Ecto neural progenitor cell (in vitro differentiated cells): ENCODE results near the gene FTO.

Experiments
- DNase-seq: peaks from one replicate; pipeline ENCODE4 v3.0.0-alpha.2; 2018; ENCODE audit warnings: low spot score

The FTO gene

DNA sequence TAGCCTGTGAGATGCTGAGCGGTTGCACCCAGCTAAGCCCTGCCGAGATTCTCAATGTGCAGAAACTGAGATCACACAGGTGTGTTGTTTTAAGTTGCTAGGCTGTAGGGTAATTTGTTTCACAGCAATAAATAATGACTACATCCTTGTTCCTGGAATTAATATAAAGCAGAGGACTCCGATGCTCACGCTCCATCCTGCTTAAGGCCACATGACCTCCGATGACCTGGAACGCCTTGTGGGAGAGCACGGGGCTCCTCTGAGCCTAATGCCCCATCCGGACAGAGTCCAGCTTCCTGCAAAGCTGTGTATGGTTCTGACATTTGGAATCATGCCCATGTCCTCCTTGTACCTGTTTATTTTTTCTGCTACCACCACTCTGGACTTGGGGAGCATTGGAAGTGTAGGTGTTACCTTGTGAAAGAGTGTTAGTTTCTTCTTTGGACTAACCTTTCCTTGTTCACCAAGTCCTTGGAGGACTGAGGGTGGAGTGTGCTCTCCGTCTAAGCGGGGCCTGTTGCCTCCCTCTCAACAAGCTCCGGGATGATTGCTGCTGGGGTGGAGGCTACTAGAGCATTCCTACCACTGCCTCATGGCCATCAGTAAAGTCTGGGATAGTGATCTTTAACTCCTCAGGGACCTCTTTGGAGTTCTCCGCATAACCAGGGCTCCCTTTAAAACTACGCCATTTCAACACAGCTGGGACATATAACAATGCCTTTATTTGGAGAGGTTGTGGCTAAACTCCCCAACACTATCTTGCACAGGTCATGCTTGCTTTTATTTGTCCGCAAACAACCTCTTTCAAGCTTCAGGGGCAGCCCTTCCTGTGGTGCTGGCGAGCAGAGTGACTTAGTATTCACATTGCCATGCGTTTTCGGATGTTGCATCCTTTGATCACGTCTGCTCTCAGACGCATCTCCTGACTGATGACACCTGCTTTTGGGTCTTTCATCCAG is 457.3 kb downstream of the FTO start:
- DNase-seq: peak; percentile 29

- DNase-seq: no peak
These were observed 459.4 kb downstream of the FTO start for GRCh38 chr16:54163197-54163843.

DNA sequence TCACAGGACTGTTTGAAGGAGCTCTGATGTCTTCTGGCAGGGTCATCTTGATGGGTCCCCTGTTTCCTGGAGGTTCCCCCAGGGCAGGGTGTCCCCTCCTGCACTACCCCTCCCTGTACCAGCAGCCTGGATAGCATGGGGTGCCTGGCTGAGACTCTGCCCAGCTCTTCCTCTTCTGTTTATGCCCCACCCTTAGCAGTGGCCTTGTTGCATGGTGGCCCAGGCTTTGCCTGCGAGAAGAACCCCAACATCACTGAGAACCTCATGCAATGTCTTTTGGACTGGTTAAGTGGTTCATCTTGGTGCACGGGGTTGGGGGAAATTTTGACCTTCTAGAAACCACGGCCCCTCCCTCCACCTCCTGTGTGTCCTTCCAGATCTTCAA is 460.8 kb downstream of the FTO start:
- DNase-seq: no peak

- no peak for DNase-seq
These were observed 461.4 kb downstream of the FTO start for GRCh38 chr16:54165174-54165911.

- no peak for DNase-seq
These were observed 462.2 kb downstream of the FTO start for GRCh38 chr16:54165912-54166865.

DNA sequence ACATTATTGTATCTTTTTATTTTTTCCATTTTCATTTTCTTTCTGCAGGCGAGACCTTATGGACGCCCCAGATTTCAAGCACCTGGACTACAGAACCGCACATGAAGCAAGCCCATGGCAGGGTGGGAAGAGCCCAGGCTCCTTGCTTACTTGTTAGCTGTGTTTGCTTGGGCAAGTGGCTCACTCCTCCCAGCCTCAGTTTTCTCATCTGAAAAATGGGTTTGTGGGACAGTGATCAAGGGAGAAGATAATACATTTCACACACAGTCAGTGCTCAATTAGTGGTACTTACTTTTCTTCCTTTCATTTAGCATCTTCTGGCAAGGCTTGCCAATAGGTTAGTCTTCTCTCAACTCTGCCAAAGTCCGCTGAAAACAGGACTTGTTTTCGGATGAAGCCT is 465.2 kb downstream of the FTO start:
- no peak for DNase-seq

GRCh38 chr16:54171626-54172537 is 467.9 kb downstream of the FTO start:
- peak; percentile 47 for DNase-seq

DNA sequence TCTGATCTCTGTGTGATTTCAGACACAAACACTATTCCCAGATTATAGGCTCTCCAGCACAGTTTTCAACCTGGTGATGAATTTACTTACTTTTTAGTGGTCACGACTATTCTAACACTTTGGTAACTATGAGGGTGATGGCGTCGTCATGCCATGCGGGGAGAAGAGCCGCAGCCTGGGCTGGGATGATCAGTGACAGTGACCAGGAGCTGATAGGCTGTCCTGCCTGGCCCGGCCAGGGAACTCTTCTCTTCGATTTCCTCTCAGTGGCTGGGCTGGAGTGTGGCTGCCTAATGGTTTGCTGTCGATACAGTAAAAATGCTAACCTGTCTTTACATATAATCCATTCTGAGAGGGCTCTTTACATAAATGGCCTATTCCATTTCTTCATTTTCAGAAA is 469.5 kb downstream of the FTO start:
- DNase-seq: peak; percentile 37

DNA sequence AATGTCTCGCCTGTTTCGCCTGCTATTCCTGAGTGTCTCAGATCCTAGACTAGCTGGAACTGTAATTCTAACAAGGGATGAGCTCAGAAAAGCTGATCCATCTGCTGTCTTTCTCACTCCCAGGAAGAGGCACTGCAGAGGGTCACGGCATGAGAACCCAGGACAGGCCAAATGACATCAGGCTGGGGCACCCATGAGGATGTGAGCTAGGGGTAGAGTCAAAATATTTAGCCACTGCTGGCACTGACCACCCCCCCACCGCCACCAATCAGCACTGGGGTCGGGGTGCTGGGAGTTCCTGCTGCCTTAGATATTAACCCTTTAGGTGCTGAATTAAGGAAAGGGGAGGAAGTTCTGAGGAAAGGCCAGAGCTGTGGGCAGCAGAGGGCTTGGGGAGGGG is 470.2 kb downstream of the FTO start:
- peak; percentile 46 for DNase-seq

GRCh38 chr16:54174750-54175149 is 470.8 kb downstream of the FTO start:
- DNase-seq: no peak

- no peak for DNase-seq
These were observed 471.2 kb downstream of the FTO start for GRCh38 chr16:54175169-54175551.

DNA sequence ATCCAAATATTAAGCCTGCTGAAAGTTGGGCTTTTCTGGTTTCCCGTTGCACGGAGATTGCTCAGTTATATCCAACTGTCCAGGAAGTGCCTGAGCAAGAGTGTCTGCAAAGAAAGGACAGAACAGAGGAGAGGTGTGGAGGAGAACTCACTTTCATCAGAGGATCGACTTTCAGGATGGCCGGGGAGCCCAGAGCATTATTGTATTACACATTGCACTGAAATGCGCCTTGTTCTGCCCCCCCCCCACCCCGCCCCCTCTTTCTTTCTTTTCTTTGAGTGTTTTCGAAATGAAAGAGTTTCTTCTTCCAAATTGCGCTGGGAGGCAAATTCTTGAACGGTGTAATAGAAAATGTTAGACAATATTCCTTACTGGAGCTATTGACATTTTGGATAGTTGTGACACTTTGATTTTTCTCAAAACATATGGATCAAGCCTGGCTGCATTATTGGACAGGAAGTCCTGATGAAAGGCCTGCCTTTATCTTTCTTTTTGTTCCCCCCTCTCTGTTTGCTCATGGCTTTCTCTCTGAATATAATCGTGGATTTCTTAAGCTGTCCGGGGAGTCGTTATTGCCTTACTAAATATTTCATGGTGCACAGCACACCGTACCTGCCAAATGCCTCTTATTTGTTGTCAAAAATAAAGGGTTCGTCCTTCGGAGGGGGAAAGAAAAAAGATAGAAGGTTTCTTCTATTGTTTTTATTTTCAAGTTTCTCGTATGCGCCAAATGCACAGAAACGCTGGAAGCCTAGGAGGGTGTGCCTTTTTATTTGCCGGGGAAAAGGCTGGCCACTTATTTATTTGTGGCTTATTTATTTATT is 471.8 kb downstream of the FTO start:
- DNase-seq: no peak

- no peak for DNase-seq
These were observed 472.5 kb downstream of the FTO start for GRCh38 chr16:54176376-54176901.

GRCh38 chr16:54177052-54177861 is 473.3 kb downstream of the FTO start:
- DNase-seq: no peak

DNA sequence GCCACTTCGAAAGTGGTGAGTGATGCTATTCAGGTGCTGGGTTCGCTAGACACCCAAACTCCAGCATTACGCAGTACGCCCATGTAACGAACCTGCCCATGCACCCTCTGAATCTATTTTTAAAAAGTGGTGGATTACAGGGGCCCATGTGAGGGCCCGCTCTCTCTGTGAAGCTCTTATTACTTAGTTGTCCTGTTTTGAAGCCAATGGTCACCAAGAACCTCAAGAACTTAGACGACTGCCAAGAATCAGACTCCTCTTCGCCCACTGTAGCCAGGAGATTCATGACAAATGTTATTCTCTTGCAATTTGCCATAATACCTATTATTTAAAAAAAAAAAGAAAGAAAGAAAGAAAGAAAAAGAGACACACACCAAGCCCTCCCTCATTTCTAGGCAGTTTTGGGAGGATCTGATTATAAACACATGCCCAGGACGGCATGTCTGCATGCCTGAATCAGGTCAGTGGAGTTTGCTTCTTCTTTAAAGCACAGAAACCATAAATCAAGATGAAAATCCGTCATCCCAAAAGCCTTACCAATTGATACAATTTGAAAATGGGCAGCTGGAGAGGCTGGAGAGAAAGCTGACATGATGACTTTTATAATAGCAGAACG is 474.0 kb downstream of the FTO start:
- no peak for DNase-seq

GRCh38 chr16:54178478-54178976 is 474.6 kb downstream of the FTO start:
- peak; percentile 56 for DNase-seq

GRCh38 chr16:54180421-54181359 is 476.7 kb downstream of the FTO start:
- DNase-seq: no peak
